ENCODE data around the gene CFAP206.

Gene CFAP206

DNA sequence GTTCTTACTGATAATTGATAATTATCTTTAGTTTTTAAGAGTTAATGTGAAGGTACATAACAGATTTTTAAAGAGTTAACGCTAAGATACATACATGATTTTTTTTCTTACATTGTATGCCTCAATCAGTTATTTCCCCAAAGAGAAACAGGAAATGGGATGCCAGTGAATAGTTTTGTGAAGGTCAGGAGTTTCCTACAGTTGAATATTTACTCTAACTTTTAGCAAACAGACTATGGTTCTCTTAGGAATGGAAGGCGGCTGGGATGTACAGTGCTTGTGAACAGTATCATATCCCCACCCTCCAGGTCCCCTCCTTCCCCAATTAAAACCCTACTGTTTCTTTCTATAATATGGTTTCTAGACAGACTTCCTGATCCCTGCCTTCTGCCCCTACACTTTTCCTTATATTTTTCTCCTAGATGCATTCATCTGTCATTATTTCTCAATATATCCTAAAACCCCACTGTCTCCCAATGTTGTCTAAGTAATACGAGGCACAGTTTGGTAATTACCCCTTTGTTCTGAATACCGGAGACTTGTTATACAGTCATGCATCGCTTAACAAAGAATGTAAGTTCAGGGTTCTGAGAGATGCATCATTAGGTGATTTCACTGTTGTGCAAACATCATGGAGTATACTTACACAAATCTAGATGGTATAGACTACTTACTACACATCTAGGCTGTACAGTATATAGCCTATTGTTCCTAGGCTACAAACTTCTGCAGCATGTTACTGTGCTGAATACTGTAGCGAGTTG is 94.2 kb downstream of the CFAP206 start:
- Histone ChIP-seq H3K4me1 (no peaks in the 10 kb centered on the region; the same call in 1 of the 2 replicates), H3K9me3 (no peaks in the 10 kb centered on the region), H3K27me3 (ENCODE audit: low read depth) (no peaks in the 10 kb centered on the region), H3K36me3 (replicated peaks) (peaks cover 21% of the 10 kb centered on the region), H3K4me3 (no peak overlapping the region)
- DNase-seq (ENCODE audit: low spot score in 2 of 2) = no peak
- in situ Hi-C loops (cut with MboI; ENCODE audit: low sequenced_read_pairs) = no loop called here

- in situ Hi-C loops (cut with MboI; ENCODE audit: low sequenced_read_pairs) = no loop called here
- Histone ChIP-seq H3K27me3 (ENCODE audit: low read depth) (no peaks in the 10 kb centered on the region), H3K36me3 (replicated peaks) (peaks cover 31% of the 10 kb centered on the region), H3K9me3 (no peaks in the 10 kb centered on the region), H3K4me1 (no peaks in the 10 kb centered on the region; the same call in 1 of the 2 replicates), H3K4me3 (no peak overlapping the region)
- no peak for DNase-seq (ENCODE audit: low spot score in 2 of 2)
These were observed 96.7 kb downstream of the CFAP206 start for GRCh38 chr6:87504441-87504840.
